ENCODE results near the gene SH3PXD2A.

- TF ChIP-seq POLR2A (IDR thresholded peaks at IDR 0.05; ENCODE audit: low read length) (no peak), GATA1 (IDR thresholded peaks at IDR 0.05; ENCODE audit: low read depth, low read length) (no peak)
Measured at GRCh38 chr10:103843045-103843444, 12.3 kb downstream of the SH3PXD2A start.
